Panc1 (cell line): ENCODE data around the gene LYSMD2. TPM values are rescaled to one million over a fixed set of nuclear protein-coding genes. Genes with fewer than 3 reads are reported as not detected.

ENCODE experiments used
- ATAC-seq: fragments of 200-7000 bp; cut with Tn5 transposase; 2 replicates; pipeline ENCODE4 v1.9.1; 2020; ENCODE audit warnings: mild to moderate bottlenecking, moderate library complexity
- BruUV-seq: library from RNA; stranded (reverse); fragments of 400-500 nt; replicated peaks from 2 replicates; lab custom pipeline; 2021; lab: Mats Ljungman, UMichigan
- CTCF ChIA-PET: fragments of 300-600 bp; sonication (Branson Sonifier 250); formaldehyde crosslinking; loops from one replicate; lab custom pipeline; 2022; ENCODE audit warnings: antibody characterized with exemption; lab: Charles Lee
- POLR2A ChIA-PET: fragments of 300-600 bp; sonication (Branson Sonifier 250); formaldehyde crosslinking; loops from one replicate; lab custom pipeline; 2022; ENCODE audit warnings: antibody characterized with exemption; lab: Charles Lee
- DNase-seq: peaks from one replicate; pipeline ENCODE4 v3.0.0-alpha.2; 2010; ENCODE audit warnings: low read depth, low spot score
- H3K27ac ChIP-seq: 2 replicates; pipeline ENCODE4 v1.5.1; 2011; ENCODE audit warnings: mild to moderate bottlenecking, low read length, inconsistent platforms
- H3K27me3 ChIP-seq: fragments of 200-500 bp; sonication (Bioruptor generic); 2 replicates; pipeline ENCODE4 v1.6.0; 2014; ENCODE audit warnings: low read length, inconsistent platforms; ENCODE audit not compliant: control insufficient read depth, insufficient read depth
- H3K36me3 ChIP-seq: fragments of 200-500 bp; sonication (Bioruptor generic); 2 replicates; pipeline ENCODE4 v1.5.1; 2014; ENCODE audit warnings: inconsistent platforms, mild to moderate bottlenecking, low read length, moderate library complexity; ENCODE audit not compliant: control insufficient read depth, insufficient read depth
- H3K4me1 ChIP-seq: 2 replicates; pipeline ENCODE4 v1.5.1; 2011; ENCODE audit warnings: inconsistent platforms, mild to moderate bottlenecking, low read length, moderate library complexity; ENCODE audit not compliant: control insufficient read depth, insufficient read depth
- H3K4me3 ChIP-seq, 2 experiments: 2 replicates each; pipeline ENCODE4 v1.5.1; 2011 to 2012; ENCODE audit warnings: low read depth in 2 of 2, low read length in 2 of 2, mild to moderate bottlenecking in 2 of 2, inconsistent platforms in 1 of 2, moderate library complexity in 1 of 2
- H3K9me3 ChIP-seq: fragments of 200-500 bp; sonication (Bioruptor generic); 2 replicates; pipeline ENCODE4 v1.5.1; 2014; ENCODE audit warnings: low read depth, mild to moderate bottlenecking, inconsistent platforms, low read length, moderate library complexity; ENCODE audit not compliant: control insufficient read depth, insufficient read depth
- CTCF ChIP-seq: fragments of 450-650 bp; IDR thresholded peaks from 2 replicates; pipeline ENCODE4 v1.5.1; 2017; ENCODE audit warnings: mild to moderate bottlenecking
- POLR2AphosphoS5 ChIP-seq: IDR thresholded peaks from 2 replicates; pipeline ENCODE4 v1.6.1; 2012; ENCODE audit warnings: mild to moderate bottlenecking, low read depth, low read length, moderate library complexity
- REST ChIP-seq, 2 experiments: IDR thresholded peaks; 2 replicates each; pipeline ENCODE4 v1.6.1; 2011 to 2012; ENCODE audit warnings: low read depth in 2 of 2, control low read depth in 1 of 2, low read length in 1 of 2, mild to moderate bottlenecking in 1 of 2, moderate library complexity in 1 of 2; ENCODE audit not compliant: insufficient read depth in 1 of 2
- SIN3A ChIP-seq: IDR thresholded peaks from 2 replicates; pipeline ENCODE4 v1.6.1; 2012; ENCODE audit warnings: low read depth, mild to moderate bottlenecking, low read length, moderate library complexity, borderline replicate concordance; ENCODE audit not compliant: insufficient read depth
- TCF7L2 ChIP-seq: IDR thresholded peaks from 2 replicates; pipeline ENCODE4 v1.6.1; 2011; ENCODE audit warnings: mild to moderate bottlenecking, low read depth, low read length, inconsistent platforms
- in situ Hi-C: cut with HindIII; loops from 2 replicates; pipeline ENCODE4 v1.10.0; 2016; ENCODE audit warnings: low sequenced_read_pairs, low pct_unique_long_range_greater_than_20kb
- intact Hi-C: fragments of 100-400 bp; cut with micrococcal nuclease; formaldehyde crosslinking; loops from one replicate; pipeline ENCODE4 v1.10.0; 2022; ENCODE audit not compliant: unreplicated experiment
- total RNA-seq: library from RNA; stranded (reverse); gene quantifications from one replicate; pipeline ENCODE4 v1.2.1, GENCODE V29; 2021; ENCODE audit not compliant: unreplicated experiment

The LYSMD2 gene
- total RNA-seq, 1 experiment from 2014 or later, result 17.2 TPM

- no peak overlapping the region for H3K4me3 ChIP-seq
- CTCF ChIA-PET, result no interaction called here
Measured at GRCh38 chr15:51724199-51724598, 13.3 kb downstream of the LYSMD2 start.

GRCh38 chr15:51721199-51721960 lies 16.1 kb downstream of the LYSMD2 start:
- Histone ChIP-seq H3K27me3 (no peaks in the 10 kb centered on the region), H3K9me3 (no peaks in the 10 kb centered on the region), H3K4me3 (no peak overlapping the region), H3K36me3 (peaks cover 2% of the 10 kb centered on the region), H3K27ac (no peak overlapping the region), H3K4me1 (no peaks in the 10 kb centered on the region; the same call in 1 of the 2 replicates)
- no peak for TF ChIP-seq REST (IDR thresholded peaks at IDR 0.05; ENCODE audit: insufficient read depth in 1 of 2, low read depth in 2 of 2, low read length in 1 of 2)
- TF ChIP-seq CTCF, result no peak
- no peak for TF ChIP-seq POLR2AphosphoS5
- no peak for TF ChIP-seq TCF7L2
- no peak for TF ChIP-seq SIN3A
- intact Hi-C loops (no loop called here), in situ Hi-C loops (no loop called here)
- DNase-seq (no peak), ATAC-seq (no peak)
- no TSS peak for BruUV-seq
- ChIA-PET POLR2A (no interaction called here), CTCF (interaction anchor here (0.6 kb wide), 2 partner anchors 12 to 166 kb away, joined by 3 read pairs; no protein-coding TSS in a partner anchor)

More at GRCh38 chr15:51724199-51724598, 13.3 kb downstream of the LYSMD2 start:
- intact Hi-C loops, result no loop called here
- Histone ChIP-seq H3K27ac (no peak overlapping the region), H3K27me3 (no peaks in the 10 kb centered on the region), H3K4me1 (no peaks in the 10 kb centered on the region; the same call in 1 of the 2 replicates), H3K36me3 (peaks cover 2% of the 10 kb centered on the region), H3K9me3 (no peaks in the 10 kb centered on the region)
- no peak for ATAC-seq
- in situ Hi-C loops, result no loop called here
- BruUV-seq, result no TSS peak
- POLR2A ChIA-PET, result no interaction called here
- TF ChIP-seq CTCF, result no peak
- no peak for TF ChIP-seq POLR2AphosphoS5
- no peak for TF ChIP-seq SIN3A
- no peak for TF ChIP-seq REST (IDR thresholded peaks at IDR 0.05; ENCODE audit: insufficient read depth in 1 of 2, low read depth in 2 of 2, low read length in 1 of 2)
- TF ChIP-seq TCF7L2, result no peak
- no peak for DNase-seq
